Activated naive CD4-positive, alpha-beta T cell treated with anti-CD3 and anti-CD28 coated beads, Interleukin-2, amount 10 ng/mL, durations not matched to agents 5 hours and 36 hours (primary cell): ENCODE data around the gene KLK5. TPM values are rescaled to one million over a fixed set of nuclear protein-coding genes. Genes with fewer than 3 reads are reported as not detected.

Experiments
- total RNA-seq, 2 experiments: library from RNA; stranded (reverse); gene quantifications; one replicate each; pipeline ENCODE4 v1.2.3, GENCODE V29; 2021

KLK5 gene, protein sequence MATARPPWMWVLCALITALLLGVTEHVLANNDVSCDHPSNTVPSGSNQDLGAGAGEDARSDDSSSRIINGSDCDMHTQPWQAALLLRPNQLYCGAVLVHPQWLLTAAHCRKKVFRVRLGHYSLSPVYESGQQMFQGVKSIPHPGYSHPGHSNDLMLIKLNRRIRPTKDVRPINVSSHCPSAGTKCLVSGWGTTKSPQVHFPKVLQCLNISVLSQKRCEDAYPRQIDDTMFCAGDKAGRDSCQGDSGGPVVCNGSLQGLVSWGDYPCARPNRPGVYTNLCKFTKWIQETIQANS
- total RNA-seq, result not detected

DNA sequence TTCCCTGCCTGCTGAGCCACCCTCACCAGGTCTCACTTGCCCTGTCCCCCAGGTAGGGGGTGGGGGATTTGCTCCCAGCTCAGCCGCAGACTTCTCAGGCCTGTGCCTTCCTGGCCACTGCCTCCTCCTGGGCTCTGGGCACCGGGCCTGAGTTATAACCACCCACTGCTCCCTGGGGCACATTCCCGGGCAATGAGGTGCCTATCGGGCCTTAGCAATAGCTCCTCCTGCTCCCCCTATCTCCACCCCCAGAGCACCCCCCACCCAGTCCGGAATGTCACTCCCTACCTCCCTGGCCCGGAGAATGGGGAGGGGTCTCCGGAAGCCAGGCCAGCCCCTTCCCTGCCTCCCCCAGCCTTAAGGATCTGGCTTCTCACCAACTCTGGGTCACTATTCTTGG, at the start of gene KLK5:
Gene KLK5 (minus strand): TSS at position 129 of the 400 bp plus-strand sequence. CDS start 381 bp downstream, outside the sequence.

DNA sequence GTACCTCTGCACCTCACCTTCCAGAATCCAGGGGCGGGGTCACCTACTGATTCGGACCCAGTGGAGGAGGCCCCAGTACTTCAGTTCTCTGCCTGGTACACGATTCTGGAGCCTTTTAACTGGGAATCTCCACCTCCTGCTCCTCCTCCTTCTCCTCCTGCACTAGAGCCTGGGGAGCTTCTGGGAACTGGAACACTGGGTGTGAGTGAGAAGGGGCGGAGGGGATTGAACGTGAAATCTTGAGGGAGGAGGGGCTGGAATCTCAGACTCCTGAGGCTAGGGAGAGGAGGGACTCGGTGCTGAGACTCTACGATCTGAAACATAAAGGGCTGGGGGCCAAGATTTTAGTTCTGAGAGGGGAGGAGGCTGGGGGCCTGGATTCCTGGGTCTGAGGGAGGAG, 48.7 kb upstream of the KLK5 start, which contains the start of gene KLK8:
Gene KLK8 (minus strand): TSS at position 90 of the 400 bp plus-strand sequence. CDS start 437 bp downstream, outside the sequence.

DNA sequence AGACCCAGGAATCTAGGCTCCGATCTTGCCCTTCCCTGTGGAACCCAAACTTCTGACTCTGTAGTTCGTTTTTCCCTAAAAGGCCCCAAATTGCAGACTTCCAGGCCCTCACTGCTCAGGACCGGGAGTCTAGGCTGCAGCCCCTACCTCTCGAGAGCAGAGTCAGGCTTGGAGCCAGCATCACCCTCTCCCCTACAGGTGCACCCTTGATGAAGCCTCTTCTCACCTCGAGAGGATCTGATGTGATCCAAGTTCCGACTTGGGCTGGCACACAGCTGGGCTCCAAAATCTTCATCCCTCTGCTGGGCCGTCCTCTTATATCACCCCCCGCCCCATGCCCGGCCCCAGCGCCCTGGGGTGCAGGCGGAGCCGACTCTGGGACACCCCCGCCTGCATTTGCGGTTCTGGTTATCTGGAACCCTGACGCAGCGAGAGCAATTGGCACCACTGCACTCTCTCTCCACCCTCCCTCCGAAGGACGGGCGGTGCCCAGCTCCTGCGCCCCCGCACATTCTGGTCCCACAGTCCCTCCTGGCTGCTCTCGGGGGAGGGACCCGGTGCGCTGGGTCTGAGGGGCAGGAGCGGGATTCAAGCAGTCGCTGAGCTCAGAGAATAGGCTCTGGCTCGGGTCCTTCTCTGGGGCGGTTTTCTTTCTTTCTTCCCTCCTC, 30.9 kb upstream of the KLK5 start, which contains the start of gene KLK7:
Gene KLK7 (minus strand): TSS at position 293 of the 668 bp plus-strand sequence. CDS start 1,518 bp downstream, outside the sequence.

DNA sequence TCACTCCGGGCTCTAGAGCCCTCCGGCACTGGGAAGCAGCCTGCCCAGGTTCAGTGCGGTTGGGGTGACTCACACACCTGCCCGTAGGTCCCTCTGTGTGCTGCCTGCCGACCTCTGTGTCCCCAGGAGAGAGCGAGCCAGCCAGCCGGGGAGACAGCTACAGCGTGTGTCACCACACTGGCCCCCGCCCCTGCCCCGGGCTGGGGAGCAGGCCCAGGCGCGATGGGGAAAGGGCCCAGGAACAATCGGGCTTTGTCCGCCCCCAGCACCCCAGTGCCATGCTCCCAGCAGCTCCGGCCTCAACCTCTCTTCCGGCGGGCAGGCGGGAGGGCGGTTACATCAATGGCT, 16.5 kb upstream of the KLK5 start, which contains the start of gene KLK6:
Gene KLK6 (minus strand): TSS at position 179 of the 348 bp plus-strand sequence. CDS start 1,487 bp downstream, outside the sequence.

DNA sequence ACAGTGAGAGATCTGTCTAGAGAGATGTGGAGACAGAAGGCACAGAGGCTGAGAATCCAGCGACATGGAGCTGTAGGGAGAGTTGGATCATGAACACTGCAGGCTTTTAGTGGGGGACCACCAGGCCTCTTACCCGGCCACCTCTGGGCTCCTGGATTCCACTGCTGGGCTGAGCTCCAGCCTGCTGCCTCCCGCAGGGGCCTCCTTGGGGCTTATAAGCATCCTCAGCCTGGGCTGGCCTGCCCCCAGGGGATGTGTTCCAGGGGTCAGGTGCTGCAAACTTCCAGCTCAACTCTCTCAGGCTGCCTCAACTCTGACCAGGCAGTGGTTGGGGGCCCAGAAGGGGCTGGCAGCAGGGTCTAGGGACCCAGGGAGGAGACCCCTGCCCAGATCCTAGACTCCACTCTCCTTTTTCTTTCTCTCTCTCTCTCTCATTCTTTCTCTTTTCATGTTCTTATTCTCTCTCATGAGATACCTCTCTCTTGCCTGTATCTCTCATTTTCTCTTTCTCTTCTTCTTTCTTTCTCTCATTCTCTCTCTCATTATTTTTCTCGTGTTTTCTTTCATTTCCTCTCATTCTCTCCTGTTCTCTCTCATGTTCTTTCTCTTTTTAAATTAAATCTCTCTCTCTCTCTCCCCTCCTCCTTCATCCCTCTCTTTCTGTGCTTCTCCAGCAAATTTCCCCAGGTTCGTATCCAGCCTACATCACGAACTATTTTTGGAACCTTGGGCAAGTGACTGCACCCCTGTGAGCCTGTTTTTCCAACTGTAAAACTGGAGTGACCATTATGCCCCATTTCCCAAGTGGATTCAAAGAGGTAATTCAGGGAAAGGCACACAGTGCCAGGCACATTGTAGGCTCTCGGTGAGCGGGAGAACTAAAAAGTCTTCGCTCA, 41.4 kb downstream of the KLK5 start, which contains the start of gene KLK4:
Gene KLK4 (minus strand): TSS at position 190 of the 896 bp plus-strand sequence. CDS start 657 bp downstream, outside the sequence.

Other genes starting within 250 kb of the KLK5 start
- gene SHANK1, start 233.2 kb downstream of the KLK5 start, total RNA-seq, result not detected
- gene CLEC11A, start 229.7 kb downstream of the KLK5 start, total RNA-seq, result under 1 TPM; 0.75 to 0.98 TPM
- not detected for gene GPR32, start 182.6 kb downstream of the KLK5 start, total RNA-seq
- not detected for gene ACP4, start 162.6 kb downstream of the KLK5 start, total RNA-seq
- gene KLK1, start 129.3 kb downstream of the KLK5 start, total RNA-seq, result under 1 TPM; 0.79 to 0.86 TPM
- gene KLK15, start 119.5 kb downstream of the KLK5 start, total RNA-seq, result not detected
- not detected for gene KLK3, start 98.1 kb downstream of the KLK5 start, total RNA-seq
- gene KLK2, start 79.6 kb downstream of the KLK5 start, total RNA-seq, result not detected
- gene KLK4, start 41.6 kb downstream of the KLK5 start, total RNA-seq, result not detected
- not detected for gene KLK6, start 16.6 kb upstream of the KLK5 start, total RNA-seq
- gene KLK7, start 30.9 kb upstream of the KLK5 start, total RNA-seq, result not detected
- gene KLK8, start 48.6 kb upstream of the KLK5 start, total RNA-seq, result not detected
- not detected for gene KLK10, start 66.7 kb upstream of the KLK5 start, total RNA-seq
- not detected for gene KLK11, start 73.6 kb upstream of the KLK5 start, total RNA-seq
- gene KLK12, start 82.0 kb upstream of the KLK5 start, total RNA-seq, result not detected
- gene KLK13, start 112.1 kb upstream of the KLK5 start, total RNA-seq, result not detected
- under 1 TPM in 1 of 2 experiments, not detected in 1; 0.41 TPM for gene KLK14, start 129.8 kb upstream of the KLK5 start, total RNA-seq
- gene CTU1, start 155.4 kb upstream of the KLK5 start, total RNA-seq, result 10 to 100 TPM in 1 of 2 experiments, 1 to 10 TPM in 1; 9.9 to 10.6 TPM
- gene SIGLEC9, start 171.9 kb upstream of the KLK5 start, total RNA-seq, result 1 to 10 TPM; 1.2 TPM
- gene SIGLEC7, start 189.3 kb upstream of the KLK5 start, total RNA-seq, result not detected